Endothelial cell of umbilical vein (primary cell): ENCODE measurements around the gene SYNDIG1.

Experiments
- CTCF ChIP-seq, 2 donors: IDR thresholded peaks; 1 replicate in 1 of 2; 2 replicates in 1 of 2; pipeline ENCODE4 v1.5.1; 2011; ENCODE audit warnings: low read length in 2 of 2, mild to moderate bottlenecking in 2 of 2, moderate library complexity in 2 of 2, control low read depth in 1 of 2, inconsistent platforms in 1 of 2, low read depth in 1 of 2; ENCODE audit not compliant: insufficient read depth in 1 of 2; ENCODE audit errors: extremely low read depth in 1 of 2
- EZH2 ChIP-seq: IDR thresholded peaks from 2 replicates; pipeline ENCODE4 v1.6.1; 2012; ENCODE audit warnings: borderline replicate concordance, low read depth, mild to moderate bottlenecking, moderate library complexity, low read length, inconsistent platforms; ENCODE audit not compliant: severe bottlenecking
- JUN ChIP-seq: IDR thresholded peaks from 2 replicates; pipeline ENCODE4 v1.6.1; 2011; ENCODE audit warnings: borderline replicate concordance, low read depth; ENCODE audit not compliant: insufficient read length, insufficient read depth
- MAX ChIP-seq: IDR thresholded peaks from 2 replicates; pipeline ENCODE4 v1.6.1; 2011; ENCODE audit not compliant: insufficient read depth, insufficient read length

- no peak for TF ChIP-seq CTCF (IDR thresholded peaks at IDR 0.05; ENCODE audit: extremely low read depth in 1 of 2, insufficient read depth in 1 of 2, low read depth in 1 of 2, low read length in 2 of 2)
- no peak for TF ChIP-seq MAX
- TF ChIP-seq JUN, result no peak
- TF ChIP-seq EZH2, result no peak
Observed at GRCh38 chr20:24598346-24598745, 128.9 kb downstream of the SYNDIG1 start.
